ENCODE data around the gene HNF4A.

HNF4A gene

DNA sequence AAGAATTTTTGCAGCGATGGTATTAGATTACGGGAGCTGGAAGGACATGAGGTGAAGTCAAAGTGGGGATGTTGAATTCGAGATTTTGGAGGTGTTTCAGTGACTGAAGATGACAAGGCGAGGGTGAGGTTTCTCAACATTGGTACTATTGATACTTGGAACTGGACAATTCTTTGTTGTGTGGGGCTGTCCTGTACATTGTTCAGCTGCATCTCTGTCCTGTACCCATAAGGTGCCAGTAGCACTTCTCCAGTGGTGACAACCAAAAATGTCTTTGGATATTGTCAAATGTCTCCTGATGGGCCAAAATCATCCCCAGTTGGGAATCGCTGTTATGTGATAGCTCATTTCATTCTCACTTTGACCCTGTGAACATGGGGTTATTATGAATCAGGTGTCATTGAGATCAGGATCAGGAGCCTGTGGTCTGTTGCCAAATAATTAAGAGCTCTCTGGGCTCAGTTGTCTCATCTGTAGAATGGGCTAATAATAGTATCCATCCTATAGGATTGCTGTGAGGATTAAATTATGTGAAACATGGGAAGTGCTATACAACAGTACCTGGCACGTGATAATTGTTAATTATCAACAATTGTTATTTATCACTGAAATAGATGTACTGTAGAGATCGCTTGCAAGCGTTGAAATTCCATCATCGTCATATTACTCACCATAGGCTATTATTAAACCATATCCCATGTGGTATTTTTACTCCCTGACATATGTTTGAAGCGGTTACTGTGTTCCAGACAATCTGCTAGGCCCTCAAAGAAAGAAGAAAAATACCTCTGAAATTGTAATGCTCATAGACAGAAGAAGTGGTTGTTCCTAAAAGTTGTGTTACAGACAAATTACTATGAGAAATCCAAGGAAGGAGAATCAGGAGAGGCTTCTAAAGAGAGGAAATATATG is 71.6 kb downstream of the HNF4A start:
- no peak for ATAC-seq

- no peak for ATAC-seq
Observed at GRCh38 chr20:44427804-44428173, 72.3 kb downstream of the HNF4A start.

- ATAC-seq: no peak
Observed at GRCh38 chr20:44428174-44429016, 72.9 kb downstream of the HNF4A start.

- no peak for ATAC-seq
Observed at GRCh38 chr20:44429017-44429339, 73.5 kb downstream of the HNF4A start.

GRCh38 chr20:44429419-44430269 is 74.1 kb downstream of the HNF4A start:
- ATAC-seq: no peak

- no peak for ATAC-seq
Observed at GRCh38 chr20:44430270-44431065, 75.0 kb downstream of the HNF4A start.

- ATAC-seq: no peak
Observed at GRCh38 chr20:44431118-44431501, 75.6 kb downstream of the HNF4A start.

- no peak for ATAC-seq
Observed at GRCh38 chr20:44431502-44432234, 76.2 kb downstream of the HNF4A start.

DNA sequence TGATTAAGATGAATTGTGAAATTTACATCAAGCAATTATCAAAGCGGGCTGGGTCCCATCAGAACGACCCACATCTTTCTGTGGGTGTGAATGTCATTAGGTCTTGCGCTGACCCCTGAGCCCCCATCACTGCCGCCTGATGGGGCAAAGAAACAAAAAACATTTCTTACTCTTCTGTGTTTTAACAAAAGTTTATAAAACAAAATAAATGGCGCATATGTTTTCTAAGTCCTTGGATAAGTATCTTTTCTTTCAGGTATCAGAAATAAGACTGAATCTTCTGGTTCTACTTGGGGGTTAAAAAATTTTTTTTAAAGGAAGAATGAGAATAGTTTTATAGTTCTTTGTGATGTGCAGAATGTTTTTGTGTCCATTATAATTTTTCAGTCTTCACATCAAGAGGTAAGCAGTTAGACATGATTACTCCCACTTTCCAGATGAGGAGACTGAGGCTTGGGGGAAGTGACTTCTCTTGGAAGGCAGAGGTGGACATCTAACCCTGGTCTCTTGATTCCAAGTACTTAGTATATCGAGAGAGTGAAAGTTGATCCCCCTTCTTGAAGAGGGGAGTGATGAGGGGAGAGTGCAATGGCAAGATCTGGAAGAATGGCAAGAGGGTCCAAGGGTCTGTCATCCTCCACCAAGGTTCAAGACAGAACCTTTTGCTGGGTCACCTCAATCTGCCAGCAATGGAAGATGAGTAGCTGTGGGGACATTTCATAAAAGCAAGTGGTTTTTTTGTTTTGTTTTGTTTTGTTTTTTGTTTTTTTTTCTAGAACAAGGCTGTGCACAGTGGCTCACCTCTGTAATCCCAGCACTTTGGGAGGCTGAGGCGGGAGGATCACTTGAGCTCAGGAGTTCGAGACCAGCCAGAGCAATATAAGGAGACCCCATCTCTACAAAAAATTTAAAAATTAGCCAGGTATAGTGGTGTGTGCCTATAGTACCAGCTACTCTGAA is 77.4 kb downstream of the HNF4A start:
- no peak for ATAC-seq

- ATAC-seq: no peak
Observed at GRCh38 chr20:44433751-44434538, 78.4 kb downstream of the HNF4A start.

DNA sequence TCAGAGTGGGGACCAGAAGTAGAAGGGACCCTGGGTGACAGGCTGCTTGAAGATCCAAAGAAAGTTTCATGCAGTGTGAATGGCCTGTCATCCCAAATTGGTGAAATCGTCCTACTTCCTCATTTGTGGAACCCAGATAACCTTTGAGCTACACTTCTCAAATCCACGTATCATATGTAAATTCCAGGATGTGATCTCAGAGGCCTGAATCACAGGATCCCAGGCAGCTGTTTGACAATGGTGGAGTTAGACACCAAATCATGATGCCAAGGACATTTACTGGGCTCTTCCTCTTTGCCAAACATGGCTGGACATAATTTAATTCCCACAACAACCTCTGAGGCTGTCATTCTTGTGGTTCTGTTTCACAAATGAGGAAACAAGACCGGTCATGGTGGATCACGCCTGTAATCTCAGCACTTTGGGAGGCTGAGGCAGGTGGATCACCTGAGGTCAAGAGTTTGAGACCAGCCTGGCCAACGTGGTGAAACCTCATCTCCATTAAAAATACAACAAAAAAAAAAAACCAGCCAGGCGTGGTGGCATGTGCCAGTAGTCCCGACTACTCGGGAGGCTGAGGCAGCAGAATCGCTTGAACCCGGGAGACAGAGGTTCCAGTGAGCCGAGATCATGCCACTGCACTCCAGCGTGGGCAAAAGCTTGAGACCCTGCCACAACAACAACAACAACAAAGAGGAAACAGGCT is 80.3 kb downstream of the HNF4A start:
- no peak for ATAC-seq

DNA sequence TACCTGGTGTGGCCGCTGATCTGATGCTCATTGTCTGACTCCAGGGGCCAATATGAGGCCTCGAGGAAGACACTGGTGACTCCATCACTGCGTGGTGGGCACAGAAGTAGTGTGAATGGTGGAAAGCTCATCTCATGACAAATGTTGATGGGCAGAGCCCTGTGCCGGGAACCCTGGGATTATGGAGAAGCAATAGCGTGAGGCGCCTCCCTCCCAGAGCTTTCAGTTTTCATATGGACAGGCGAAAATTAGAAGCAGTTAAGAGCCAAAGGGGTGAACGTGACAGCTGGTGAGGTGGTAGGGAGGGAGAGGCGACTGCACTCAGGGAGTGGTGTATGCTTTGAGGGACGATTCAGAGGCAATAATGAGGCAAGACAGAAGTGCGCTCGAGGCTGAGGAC is 80.9 kb downstream of the HNF4A start:
- ATAC-seq: no peak

DNA sequence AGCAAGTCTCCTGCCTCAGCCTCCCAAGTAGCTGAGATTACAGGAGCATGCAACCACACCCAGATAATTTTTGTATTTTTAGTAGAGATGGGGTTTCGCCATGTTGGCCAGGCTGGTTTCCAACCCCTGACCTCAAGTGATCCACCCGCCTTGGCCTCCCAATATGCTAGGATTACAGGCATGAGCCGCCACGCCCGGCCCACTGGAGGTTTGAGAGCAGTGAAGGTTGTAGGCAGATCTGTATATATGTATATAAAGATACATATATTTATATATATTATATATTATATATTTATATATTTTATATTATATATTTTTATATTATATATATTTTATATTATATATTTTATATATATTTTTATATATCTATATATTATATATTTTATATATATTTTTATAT is 82.0 kb downstream of the HNF4A start:
- ATAC-seq: no peak

DNA sequence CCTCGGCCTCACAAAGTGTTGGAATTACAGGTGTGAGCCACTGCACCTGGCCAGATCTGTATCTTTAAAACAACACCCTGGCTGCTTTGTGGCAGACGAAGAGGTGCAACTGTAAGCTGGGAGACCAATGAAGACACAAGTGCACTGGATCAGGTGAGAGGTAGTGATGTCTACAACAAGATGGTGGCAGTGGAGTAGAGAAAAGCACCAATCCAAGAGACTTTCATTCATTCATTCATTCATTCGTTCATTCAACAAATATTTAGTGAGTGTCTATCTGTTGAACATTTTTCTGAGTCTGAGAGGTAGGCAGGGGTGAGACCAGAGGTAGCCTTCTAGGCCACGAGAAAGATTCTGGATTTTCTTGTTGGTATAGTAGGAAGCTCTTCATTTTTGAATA is 83.3 kb downstream of the HNF4A start:
- ATAC-seq: no peak

DNA sequence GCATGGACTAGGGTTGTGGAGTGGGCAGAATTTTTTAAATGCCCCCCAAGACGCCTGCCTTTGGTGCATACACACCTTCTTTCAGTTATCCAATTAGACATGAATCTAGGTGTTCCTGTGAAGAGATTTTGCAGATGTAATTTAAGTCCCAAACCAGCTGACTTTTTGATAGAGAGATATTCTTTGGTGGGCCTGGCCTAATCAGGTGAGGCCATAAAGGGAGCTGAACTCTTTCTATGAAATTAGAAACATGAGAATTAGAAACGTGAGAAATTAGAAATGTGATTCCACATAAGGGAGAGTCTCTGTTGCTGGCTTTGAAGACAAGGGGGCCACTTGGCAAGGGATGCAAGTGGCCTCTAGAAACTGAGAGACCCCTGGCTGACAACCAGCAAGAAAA is 83.8 kb downstream of the HNF4A start:
- ATAC-seq: no peak

- no peak for ATAC-seq
Observed at GRCh38 chr20:44442298-44443070, 87.0 kb downstream of the HNF4A start.

GRCh38 chr20:44445742-44446710 is 90.5 kb downstream of the HNF4A start:
- no peak for ATAC-seq
